Fibroblast of upper back skin (primary cell): Measurements from ENCODE around the gene CATSPERD.
"Not testable (repeated sequence)": the region's sequence is repeated elsewhere in the genome, so short reads cannot be mapped to it uniquely, and the experiment has no call there.

ENCODE experiments used
- DNase-seq: peaks from one replicate; pipeline ENCODE4 v3.0.0-alpha.2; 2013

CATSPERD gene

DNA sequence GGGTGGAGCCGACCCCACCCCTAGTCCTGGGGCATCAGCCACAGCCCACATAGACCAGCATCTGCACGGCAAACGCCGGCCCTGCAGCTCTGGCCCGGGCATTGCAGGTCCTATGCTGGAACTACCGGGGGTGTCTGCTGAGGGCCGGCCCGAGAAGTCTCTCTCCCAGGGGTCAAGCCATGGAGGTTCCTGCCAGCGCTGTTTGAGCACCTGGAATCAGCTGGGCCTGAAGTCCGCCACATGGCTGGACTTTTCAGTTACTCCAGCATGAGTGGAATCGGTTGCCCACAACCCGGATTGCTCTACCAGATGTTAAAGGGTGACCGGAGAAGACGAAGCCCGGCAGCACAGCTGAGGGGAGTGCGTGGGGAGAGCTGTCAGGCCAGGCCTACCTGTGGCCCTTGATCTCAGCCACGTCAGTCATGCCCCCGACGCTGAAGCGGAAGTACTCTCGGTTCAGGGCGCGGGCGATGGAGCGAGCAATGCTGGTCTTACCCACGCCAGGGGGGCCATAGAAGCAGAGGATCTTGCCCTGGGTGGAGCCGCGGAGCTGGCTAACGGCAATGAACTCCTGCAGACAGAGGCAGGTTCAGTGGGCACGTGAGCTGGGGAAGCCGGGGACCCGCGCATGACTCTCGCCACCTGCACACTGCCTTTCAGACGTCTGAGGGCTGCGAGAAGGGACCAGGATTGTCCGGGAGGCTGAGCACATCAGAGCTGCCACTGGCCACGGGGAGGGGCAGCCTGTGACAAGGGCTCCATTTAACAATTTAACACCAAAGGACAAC lies 21.6 kb upstream of the CATSPERD start:
- no peak for DNase-seq

DNA sequence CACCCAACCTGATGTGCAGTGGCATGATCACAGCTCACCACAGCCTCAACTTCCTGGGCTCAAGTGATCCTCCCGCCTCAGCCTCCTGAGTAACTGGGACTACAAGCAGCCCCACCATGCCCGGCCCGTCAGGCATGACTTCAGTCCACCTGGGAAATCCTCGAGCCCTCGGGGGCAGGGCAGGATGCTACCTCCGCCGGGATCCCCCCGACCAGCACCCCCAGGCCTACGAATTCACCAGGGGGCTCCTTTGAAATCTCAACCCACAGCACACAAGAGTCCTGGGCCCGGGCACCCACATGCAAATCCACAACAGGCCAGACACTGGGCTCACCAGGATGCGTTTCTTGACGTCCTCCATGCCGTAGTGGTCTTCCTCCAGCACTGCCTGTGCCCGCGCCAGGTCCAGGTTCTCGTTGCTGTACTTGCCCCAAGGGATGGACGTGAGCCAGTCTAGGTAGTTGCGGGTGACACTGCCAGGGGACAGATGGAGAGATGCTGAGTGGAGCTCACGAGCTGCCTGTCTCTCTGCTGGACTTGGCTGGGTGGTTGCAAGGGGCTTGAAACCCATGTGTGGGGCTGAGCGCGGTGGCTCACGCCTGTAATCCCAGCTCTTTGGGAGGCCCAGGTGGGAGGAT lies 19.9 kb upstream of the CATSPERD start:
- DNase-seq: no peak

DNA sequence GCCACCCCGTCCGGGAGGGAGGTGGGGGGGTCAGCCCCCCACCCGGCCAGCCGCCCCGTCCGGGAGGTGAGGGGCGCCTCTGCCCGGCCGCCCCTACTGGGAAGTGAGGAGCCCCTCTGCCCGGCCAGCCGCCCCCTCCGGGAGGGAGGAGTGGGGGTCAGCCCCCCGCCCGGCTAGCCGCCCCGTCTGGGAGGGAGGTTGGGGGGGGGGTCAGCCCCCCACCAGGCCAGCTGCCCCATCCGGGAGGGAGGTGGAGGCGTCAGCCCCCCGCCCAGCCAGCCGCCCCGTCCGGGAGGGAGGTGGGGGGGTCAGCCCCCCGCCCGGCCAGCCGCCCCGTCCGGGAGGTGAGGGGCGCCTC lies 18.4 kb upstream of the CATSPERD start:
- not testable (repeated sequence) for DNase-seq

DNA sequence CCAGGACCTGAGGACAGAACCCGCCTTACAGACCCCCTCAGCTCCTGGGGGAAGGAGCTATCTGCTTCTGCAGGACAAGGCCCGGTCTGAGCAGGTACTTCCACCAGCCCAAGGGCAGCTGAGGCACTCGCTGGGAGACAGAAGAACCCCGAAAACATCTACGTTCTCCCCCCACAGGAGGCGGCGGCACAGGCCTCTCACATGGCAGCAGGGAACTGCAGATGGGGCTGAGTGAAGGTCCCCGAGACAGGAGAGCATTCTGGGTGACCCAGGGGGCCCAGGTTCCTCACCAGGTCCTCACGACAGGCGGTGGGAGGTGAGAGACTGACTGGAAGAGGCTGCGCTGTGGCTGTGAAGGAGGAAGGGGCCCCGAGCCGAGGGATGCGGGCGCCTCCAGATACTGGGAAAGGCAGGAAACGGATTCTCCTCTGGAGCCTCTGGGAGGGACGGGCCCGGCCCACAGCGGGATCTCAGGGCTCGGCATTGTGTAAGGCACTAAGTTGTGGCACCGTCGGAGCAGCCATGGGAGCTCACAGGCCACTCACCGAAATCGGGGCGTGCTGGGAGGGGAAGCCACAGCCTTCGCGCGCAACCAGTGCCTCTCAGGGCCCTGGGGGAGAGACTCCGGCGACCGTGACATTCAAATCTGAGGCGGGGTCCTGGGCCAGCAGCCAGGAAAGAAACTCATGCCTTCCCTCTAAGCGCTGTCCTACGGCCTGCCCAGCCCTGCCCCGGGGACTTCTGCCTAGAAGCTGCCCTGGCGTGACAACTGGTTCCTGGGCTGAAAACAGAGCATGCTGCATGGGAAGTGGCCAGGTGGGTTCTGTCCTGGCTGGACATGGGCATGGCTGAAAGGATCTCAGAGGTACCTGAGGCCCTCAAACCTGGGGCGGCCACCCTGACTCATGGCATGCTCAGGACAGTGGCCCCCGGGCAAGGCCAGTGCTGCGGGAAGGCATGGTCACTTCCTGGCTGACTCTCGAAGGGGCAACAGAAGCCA lies 16.3 kb upstream of the CATSPERD start:
- no peak for DNase-seq

DNA sequence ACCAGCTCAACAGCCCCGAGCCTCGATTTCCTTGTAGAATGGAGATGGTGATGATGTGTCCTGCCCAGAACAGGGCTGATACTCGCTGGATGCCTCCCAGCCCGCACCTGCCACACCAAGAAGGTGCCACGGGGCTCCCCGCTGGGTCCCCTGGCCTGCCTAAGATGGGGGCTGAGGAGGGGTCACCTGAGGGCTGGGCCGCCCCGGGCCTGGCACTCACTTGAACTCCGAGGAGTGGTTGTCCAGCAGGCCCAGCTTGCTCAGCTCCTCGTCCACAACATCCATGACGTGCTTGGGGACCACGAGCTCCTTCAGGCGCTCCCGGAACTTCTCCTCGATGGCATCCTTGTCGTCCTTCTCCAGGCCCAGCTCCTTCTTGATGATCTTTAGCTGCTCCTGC lies 14.9 kb upstream of the CATSPERD start:
- no peak for DNase-seq

DNA sequence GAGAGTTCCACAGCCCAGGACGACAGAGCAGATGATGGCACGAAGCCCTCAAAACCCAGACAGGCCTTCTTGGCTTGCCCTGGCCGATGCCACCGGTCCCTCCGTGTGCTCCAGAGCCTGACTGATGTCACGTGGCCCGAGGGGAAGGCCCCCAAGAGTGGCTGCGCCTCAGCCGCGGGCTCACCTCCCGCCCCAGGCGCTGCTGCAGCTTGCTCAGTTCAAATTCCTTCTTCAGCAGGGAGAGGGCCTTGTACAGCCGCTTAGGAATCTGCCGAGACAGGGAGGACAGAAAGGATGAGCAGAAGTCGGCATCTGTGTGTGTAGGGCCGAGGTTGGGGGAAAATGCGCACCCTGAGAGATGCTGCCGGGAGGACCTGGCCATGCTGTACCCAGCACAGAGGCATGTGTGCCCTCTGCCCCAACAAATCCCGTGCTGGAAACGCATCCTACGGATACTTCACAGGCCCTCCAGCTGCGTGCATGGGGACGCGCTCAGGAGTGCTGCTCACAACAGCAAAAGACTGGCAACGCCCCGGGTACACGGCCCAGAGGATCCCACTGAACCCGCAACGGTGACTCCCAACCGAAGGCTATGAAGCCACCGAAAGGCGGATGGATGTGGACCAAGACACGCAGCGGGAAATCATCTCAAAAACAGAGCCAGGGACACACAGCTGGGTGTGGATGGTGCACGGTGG lies 13.4 kb upstream of the CATSPERD start:
- DNase-seq: no peak

DNA sequence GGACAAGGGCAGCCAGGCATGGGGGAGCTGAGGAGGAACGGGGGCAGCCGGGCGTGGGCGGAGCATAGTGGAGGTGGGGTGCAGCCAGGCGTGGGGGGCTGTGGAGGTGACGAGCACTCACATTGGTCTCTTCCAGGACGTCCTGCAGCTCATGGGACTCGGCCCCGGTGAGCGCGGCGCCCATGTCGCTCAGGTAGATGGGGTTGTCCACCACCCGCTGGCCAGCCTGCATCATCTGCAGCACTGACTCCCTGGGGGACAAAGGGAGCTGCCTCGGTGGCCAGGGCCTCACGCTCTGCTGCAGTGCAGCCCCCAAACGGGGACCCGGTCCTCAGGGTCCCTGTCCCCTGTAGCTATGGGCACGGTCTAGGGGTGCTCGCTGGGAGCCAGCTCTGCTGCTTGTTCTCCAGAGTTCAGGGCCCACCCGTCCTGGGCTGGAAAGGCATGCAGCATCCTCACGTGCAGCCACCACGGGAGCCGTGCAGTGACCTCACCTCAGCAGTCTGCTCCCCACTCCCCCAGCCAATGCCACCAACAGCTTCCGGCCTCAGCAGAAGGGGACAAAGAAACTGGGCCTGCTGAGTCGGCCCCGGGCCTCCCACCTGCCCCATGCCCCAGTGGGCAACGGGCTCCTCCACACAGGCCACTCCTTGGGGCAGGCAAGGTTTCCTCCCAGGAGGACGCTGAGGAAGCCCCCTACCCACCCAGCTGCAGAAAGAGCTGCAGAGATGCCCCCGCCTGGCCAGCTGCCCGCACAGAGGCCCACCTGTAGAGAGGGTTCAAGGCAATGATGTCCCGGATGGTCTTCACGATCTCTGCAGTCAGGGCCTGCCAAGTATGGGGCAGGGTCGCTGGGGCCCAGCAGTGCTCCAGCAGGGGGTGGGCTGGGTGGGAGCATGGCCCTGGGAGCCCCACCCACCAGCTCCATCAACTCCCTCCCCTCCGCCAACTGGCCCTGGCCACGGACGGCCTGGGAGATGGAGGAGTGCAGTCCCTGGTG lies 12.6 kb upstream of the CATSPERD start:
- no peak for DNase-seq

DNA sequence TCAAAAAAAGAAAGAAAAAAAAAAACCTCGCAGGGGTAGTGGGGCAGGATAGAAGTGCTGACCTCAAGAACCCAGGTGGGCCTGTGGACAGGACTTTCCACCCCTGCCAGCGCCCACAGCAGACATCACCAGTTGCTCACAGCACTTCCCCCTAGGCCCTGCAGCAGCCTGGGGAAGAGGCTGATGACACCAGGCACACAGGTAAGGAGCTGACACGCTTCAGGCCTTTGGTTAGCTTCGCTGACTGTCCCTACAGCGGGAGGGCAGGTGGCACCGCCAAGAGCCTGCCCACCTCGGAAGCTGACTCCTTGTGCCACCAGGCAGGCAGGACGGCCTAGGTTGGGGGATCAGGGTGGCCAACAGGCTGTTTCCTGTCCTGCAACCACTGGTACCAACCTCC lies 9.4 kb upstream of the CATSPERD start:
- no peak for DNase-seq

DNA sequence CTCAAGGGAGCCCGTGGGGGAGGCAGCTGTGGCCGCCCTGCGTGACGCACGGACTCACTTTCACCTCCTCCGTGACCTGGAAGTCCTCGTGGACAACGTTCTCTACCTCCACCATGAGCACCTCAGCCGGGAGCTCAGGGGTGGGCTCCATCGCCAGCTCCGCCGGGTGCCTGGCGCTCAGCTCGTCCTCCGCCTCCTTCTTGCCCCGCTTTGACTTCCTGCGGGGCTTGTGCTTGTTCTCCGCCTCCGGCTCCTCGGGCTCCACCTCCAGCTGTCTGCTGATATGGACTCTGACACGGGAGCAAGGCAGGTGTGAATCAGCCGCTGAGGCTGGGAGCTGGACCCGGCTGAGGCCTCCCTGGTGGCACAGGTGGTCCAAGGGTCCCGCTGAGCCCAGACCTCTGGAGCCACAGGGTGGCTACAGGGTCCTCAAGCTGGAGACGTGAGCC lies 8.7 kb upstream of the CATSPERD start:
- no peak for DNase-seq

DNA sequence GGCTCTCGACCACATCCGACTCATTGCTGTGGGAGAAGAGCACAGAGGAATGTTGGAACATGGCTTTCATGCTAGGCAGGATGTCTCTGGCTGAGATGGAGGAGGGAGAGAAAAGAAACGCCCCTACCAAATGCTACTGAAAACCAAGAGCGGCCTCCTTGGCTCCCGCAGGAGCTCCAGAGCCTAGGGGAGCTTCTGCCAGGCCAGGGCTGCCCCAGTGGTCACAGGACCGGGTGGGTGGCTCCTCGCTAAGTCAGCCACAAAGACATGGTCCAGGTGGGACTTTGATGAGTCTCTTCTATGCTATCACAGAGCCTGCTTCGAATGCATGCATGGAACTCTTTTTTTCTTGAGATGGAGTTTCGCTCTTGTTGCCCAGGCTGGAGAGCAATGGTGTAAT lies 7.2 kb upstream of the CATSPERD start:
- DNase-seq: no peak

DNA sequence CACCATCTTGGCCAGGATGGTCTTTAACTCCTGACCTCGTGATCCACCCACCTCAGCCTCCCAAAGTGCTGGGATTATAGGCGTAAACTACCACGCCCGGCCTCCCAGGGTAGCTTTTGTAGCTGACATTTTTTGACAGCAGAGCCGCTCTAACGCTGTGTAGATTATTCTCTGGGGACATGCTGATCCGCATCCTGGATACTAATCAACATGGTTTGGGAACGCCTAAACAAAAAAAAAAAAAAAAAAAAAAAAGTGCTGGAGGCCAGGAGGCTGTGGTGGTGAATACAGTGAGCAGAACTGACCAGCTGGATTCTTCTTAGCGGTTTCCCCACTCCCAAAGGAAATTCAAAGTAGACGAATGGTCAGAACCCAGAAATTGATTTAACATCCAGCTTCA lies 5.6 kb upstream of the CATSPERD start:
- DNase-seq: no peak

DNA sequence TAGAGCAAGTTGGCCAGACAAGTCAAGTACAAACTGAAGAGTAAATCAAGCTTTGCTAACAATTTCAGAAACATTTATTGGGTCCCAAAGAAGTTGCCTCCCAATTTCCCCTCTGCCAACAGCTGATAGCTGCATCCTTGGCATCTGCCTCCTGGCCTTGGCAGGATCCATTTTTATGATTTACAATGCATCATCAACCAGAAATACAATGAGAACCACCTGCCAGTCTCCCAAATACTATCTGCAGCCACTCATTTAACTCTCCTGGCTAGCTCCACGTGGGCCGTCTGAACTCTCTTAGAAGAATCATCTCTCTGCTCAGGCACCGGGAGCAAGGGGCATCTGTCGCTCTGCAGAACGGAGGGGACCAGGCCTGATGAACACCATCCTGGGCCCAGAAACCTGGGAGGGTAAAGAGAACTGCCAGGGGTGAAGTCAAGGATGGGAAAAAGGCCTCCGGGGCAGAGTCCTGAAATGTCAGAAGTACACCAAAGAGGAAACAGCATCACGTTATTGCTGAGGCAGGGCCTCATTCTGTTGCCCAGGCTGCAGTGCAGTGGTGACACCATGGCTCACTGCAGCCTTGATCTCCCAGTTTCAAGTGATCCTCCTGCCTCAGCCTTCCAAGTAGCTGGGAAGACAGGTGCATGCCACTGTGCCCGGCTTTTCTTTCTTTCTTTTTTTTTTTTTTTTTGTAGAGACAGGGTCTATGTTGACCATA lies 3.1 kb upstream of the CATSPERD start:
- DNase-seq: no peak

DNA sequence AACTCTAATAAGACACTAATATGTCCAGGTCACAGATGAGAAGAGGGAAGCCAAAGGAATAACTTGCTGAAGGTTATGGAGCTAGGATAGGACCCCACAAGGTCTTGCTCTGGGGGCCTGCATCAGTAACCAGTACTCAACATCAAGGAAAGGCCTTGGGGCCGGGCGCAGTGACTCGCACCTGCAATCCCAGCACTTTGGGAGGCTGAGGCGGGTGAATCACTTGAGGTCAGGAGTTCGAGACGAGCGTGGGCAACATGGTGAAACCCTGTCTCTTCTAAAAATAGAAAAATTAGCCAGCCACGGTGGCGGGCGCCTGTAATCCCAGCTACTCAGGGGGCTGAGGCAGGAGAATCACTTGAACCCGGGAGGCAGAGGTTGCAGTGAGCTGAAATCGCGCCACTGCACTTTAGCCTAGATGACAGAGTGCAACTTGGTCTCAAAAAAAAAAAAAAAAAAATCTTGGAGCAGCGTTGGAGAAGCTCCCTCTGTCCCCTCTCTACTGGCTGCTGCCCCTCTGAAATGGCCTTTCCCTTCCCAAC lies 2.3 kb upstream of the CATSPERD start:
- peak; percentile 65 for DNase-seq

DNA sequence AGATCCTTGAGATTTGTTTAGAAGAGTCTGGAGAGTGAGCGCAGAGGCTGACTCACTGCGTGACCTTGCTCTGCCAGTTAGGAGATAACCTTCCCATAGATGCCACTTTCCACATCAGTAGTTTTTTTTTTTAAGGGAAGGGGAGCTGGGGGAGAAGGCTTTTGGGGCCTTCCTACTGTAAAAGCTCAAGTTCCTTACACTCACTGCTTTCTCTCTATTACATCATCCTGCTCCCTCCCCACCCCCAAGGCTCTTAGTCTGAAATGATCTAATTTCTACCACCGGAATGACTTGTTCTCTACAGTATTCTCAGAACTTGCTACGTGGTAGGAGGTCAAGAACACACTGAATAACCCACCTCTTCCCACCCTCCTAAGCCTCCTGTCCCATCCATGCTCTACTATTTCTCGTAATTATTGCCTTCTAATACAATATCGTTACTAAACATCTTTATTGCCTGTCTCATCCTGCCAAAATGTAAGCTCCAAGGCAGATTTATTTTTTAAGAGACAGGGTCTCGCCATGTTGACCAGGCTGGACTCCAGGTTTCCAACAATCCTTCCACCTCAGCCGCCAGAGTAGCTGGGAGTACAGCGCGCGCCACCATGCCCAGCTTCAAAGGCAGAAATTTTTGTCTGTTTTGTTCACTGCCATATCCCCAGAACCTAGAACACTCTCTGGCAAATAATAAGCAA lies 1.7 kb upstream of the CATSPERD start:
- DNase-seq: peak; percentile 96

DNA sequence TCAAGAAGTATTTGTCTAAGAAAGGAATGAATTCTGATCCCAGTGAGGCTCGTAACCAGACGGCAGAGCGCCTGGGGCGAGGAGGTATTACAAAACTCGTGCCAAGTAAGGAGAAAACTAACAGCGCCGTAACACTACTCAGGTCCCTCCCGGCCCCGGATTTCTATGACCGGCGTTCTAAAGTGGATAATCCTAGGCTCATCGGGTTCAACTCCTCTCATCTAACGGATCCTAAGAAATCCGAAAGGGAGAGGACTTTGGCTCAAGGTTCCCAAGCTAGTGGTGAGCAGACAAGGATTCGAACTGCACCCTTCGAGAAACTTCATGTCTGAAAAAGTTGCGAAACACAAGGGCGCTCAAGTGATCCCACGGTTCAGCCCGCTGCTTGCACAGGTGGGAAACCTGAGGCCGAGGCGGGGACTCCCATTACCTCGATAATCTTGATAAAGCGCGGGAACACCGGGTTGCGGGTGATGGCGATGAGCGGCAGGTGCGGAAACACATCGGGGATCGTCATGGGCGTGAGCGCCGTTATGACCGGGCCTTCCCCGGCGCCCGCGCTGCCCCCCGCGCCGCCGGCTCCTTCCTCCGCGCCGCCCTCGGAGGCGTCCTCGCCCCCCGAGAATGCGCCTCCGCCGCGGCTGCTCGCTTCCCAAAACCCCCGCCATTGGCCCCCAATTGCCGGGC lies 1.0 kb upstream of the CATSPERD start:
- peak; percentile 7 for DNase-seq

DNA sequence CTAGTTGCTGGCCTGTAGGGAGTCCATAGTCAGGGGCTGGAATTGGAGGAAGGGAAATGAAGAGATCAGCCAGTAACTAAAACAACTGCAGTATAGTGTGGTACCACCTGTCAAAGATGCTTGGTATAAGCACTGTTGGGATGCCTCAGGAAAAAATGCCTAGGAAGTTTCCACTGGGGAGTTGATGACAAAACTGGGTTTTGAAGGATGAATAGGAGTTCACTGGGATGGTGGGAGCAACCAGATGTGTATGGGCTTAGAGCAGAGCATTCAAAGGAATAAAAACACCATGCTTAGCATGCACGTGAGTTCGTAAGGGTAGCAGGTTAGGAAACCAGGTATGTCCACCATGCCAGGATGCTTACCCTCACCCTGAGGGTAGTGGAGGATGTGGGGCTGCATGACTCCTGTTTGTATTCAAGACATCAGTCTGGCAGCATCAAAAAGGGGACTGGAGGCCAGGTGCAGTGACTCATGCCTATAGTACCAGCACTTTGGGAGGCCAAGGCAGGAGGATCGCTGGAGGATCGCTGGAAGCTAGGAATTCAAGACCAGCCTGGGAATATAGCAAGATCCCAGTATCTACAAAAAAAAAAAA lies 7.1 kb downstream of the CATSPERD start:
- DNase-seq: no peak

DNA sequence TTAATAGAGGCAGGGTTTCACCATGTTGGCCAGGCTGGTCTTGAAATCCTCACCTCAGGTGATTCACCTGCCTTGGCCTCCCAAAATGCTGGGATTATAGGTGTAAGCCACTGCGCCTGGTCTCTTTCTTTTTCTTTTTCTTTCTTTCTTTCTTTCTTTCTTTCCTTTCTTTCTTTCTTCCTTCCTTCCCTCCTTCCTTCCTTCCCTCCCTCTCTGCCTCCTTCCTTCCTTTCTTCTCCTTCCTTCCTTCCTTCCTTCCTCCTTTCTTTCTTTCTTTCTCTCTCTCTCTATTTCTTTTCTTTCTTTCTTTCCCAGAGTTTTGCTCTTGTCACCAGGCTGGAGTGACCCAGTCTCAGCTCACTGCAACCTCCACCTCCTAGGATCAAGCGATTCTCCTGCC lies 12.7 kb downstream of the CATSPERD start:
- not testable (repeated sequence) for DNase-seq

DNA sequence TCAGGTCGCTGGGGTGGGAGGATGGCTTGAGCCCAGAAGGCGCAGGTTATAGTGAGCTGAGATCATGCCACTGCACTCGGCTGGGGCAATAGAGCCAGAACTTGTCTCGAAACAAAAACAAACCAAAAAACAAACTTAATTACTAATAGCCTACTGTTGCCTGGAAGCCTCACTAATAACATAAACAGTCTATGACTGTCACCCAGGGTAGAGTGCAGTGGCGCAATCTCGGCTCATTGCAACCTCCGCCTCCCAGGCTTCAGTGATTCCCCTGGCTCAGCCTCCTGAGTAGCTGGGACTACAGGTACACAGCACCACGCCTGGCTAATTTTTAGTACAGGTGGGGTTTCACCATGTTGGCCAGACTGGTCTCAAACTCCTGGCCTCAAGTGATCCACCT lies 18.0 kb downstream of the CATSPERD start:
- DNase-seq: no peak

DNA sequence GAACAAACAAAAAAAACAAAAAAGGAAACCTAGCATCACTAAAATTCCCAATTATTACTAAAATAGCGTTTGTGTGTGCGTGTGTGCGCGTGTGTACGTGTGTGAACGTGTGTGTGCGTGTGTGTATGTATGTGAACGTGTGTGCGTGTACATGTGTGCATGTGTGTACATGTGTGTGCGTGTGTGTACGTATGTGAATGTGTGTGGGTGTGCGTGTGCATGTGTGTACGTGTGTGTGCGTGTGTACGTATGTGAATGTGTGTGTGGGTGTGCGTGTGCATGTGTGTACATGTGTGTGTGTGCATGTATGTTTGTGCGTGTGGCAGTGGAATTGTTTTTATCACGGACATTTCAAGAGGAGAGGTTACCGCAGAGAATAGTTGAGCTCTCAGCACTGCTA lies 21.6 kb downstream of the CATSPERD start:
- DNase-seq: no peak
